Glomerular endothelial cell (primary cell): ENCODE measurements around the gene C9orf72. TPM values are rescaled to one million over a fixed set of nuclear protein-coding genes. Genes with fewer than 3 reads are reported as not detected.

ENCODE experiments used
- DNase-seq: peaks from one replicate; pipeline ENCODE4 v3.0.0-alpha.2; 2011; ENCODE audit warnings: low read depth, low spot score; ENCODE audit errors: extremely low read depth
- total RNA-seq: library from RNA; depleted of rRNA; stranded (reverse); fragments of >200 nt; gene quantifications from 2 replicates; pipeline ENCODE4 v1.2.3, GENCODE V29; 2015

Gene C9orf72
- total RNA-seq, 1 donor from 2014 or later, result 6.5 TPM

GRCh38 chr9:27540502-27540901 is 32.8 kb downstream of the C9orf72 start:
- DNase-seq, result no peak

DNA sequence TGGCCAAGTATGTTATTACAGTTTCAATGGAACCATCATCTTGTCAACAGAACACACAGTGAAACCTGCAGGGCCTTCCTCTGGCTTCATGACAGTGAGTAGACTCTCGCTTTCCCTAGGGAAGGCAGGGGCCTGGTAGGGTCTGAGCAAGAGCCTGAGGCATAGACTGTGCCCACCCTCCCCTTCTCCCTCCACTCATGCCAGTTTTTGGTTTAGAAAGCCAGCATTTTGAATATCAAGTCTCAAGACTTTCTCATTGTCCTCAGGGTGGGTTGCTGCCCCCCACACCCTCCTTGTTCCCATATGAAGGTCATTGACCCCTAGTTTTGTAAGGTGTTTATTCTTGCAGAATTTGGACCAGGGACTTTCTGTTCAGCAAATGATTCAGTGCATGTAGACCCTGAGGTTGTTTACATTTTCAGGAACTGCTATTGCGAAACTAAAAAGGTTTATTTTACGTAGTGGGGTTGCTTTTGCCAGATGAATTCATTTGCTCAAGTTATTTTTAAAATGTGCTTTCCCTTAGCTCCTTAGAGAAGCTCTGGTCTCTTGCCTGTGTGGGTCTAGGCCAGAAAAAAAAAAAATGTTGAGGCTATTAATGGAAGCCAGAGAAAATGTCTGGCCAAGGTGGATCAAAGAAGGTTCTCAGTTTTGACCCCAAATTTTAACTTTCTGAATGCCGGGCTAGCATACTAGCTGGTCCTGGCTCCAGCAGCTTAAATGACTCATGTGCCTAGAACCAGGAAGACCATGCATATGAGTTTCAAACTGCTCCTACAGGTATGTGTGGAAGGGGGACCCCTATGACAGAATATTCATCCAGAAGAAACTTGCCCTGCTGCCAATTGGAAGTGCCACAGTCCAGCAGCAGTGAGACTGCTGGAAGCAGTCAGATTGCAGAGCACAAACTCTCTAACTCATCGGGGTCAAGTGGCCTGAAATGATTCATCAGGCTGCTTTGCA is 33.5 kb downstream of the C9orf72 start:
- no peak for DNase-seq

DNA sequence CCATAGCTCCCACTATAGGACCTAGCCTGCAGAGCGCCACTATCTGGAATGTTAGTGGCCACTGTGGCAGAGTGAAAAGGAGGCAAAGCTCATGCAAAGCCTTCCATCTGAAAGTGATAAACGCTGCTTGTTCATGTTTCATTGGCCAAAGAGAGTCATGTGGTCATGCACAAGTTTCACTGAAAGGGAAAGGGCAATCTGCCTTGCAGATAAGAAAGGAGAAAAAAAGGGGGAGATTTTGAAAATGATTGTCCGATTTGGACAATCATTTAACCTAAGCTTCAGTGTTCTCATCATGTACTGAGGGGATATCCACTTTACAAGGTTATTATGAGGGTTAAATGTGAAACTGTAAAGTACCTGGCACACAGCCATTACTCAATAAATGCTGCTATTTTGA is 34.6 kb downstream of the C9orf72 start:
- DNase-seq, result no peak

- no peak for DNase-seq
Observed at GRCh38 chr9:27537756-27538155, 35.5 kb downstream of the C9orf72 start.

- DNase-seq, result no peak
Observed at GRCh38 chr9:27537027-27537435, 36.2 kb downstream of the C9orf72 start.

GRCh38 chr9:27536168-27536567 is 37.1 kb downstream of the C9orf72 start:
- DNase-seq, result no peak

- DNase-seq, result no peak
Observed at GRCh38 chr9:27535701-27536118, 37.6 kb downstream of the C9orf72 start.

GRCh38 chr9:27534658-27535209 is 38.5 kb downstream of the C9orf72 start:
- DNase-seq, result no peak

GRCh38 chr9:27534131-27534530 is 39.1 kb downstream of the C9orf72 start:
- no peak for DNase-seq

DNA sequence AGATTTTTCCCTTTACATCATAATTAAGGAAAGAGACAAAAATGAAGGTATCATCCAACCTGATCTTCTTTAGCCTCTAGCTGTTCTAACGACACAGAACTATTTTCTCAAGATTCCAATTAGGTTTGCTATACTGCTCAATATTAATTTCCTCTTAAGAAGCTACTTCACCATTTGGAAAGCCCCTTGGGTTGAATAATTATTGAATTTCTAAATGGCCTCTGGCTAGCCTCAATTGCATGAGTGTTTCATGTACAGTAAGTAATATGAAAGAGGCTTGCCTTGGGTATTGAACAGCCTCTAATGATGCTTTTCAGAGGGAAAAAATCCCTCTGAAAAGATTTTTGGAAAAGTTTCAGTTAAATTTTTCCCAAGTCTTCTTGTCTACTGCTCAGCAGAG is 40.0 kb downstream of the C9orf72 start:
- DNase-seq, result no peak

GRCh38 chr9:27532046-27532445 is 41.2 kb downstream of the C9orf72 start:
- DNase-seq, result no peak

DNA sequence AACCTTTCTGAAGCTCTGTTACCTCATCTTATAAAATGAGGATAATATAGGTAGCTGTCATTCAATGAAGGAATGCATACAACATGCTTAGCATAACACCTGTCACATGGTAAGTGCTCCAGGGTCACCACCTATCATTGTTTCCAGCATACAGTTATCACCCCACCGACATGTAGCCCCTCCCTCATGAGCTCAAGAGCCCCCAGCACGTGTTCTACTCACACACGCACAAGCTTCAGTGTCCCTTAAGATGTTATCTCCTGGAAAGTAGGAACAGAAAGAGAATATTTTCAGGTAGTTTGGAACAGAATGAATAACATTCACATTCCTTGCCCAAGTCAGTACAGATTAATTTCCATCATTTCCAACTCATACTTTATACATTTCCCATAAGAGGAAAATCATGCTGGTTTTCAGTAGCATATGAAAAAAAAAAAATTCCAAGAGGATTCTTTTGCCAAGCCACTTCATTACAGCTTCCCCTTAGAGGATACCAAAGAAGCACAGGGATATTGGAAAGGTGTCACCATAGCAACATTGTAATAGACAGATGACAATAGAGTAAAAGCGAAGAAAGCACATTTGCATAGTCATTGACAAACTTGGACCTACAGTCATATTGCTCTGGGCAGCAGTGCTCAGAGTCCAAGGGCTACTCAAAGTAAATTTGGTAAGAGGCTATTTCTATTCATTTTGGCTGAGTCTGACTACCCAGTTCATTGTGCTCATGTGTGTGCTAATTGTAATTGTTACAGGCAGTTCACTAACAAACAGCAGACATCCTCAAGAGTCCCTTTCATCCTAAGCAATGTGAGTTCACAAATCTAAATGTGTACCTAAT is 42.1 kb downstream of the C9orf72 start:
- no peak for DNase-seq

- no peak for DNase-seq
Observed at GRCh38 chr9:27529316-27530278, 43.7 kb downstream of the C9orf72 start, which contains the start of gene MOB3B. MOB3B (minus strand) TSS chr9:27529814; CDS start chr9:27455550, 74,264 bp downstream.

GRCh38 chr9:27528886-27529315 is 44.4 kb downstream of the C9orf72 start:
- DNase-seq, result no peak

- DNase-seq, result no peak
Observed at GRCh38 chr9:27528076-27528885, 45.0 kb downstream of the C9orf72 start.

DNA sequence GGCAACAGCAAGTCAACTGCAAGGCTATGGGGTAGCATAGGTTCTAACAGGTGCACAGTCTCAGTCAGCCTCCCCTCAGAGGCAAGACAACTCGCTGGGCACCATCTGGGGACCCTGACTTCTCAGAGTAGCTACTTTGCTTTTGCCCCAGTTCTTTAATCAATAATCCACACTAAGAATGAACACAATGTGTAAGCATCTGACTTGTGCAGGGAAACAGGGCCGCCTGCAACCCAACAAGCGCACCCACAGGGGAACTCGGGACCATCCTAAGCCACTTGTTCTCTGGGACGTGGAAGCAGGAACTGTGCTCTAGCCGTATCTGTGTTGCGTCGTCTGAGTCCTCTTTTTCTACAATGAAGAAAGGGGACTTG is 45.6 kb downstream of the C9orf72 start:
- DNase-seq, result no peak

DNA sequence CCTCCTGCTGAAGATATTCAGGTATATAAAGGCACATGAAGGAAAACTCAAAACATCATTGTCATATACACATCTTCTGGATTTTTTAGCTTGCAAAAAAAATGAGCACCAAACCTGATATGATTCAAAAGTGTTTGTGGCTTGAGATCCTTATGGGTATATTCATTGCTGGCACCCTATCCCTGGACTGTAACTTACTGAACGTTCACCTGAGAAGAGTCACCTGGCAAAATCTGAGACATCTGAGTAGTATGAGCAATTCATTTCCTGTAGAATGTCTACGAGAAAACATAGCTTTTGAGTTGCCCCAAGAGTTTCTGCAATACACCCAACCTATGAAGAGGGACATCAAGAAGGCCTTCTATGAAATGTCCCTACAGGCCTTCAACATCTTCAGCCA is 49.0 kb downstream of the C9orf72 start, which contains the start of gene IFNK:
Gene IFNK, plus strand, starts transcription at position 55 of the 400 bp plus-strand sequence. Its CDS starts 47 bp downstream, at position 102.
- DNase-seq, result no peak

DNA sequence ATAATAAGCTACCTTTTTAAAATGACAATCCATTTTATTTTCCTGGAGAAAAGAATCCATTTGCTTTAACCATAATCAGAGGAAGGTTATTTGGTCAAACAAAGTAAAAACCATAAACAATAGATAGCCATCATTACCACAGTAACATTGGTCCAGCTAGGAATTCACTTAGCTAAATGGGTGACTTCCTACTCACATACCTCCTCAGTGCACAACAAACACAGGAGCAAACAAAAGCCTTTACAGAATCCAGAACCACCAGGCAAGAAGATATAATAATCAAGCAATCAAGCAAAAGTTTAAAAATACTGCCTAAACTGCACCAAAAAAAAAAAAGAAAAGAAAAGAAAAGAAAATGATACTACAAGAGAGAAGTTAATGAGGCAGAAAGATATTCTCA is 50.1 kb downstream of the C9orf72 start:
- no peak for DNase-seq

DNA sequence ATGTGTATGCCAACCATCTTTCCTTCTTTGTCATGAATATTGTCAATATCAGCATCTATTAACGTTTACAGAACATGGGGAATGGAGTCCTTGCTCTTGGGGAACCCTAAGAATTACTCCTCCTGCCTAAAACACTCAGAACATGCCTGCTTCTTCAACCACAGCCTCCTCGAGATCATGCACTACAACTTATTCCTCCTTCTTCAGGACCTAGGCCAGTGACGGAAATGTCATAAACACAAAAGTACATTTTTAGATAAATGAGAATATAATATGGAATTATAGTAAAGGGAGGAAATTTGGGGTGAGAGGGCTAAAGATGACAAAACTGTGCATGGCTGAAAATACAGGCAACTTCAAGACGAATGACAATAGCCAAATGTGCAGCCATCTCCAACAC is 52.3 kb downstream of the C9orf72 start:
- DNase-seq, result no peak
